GM18519 (cell line): Measurements from ENCODE around the gene MMRN2.
"Not testable (repeated sequence)": the region's sequence is repeated elsewhere in the genome, so short reads cannot be mapped to it uniquely, and the experiment has no call there.

ENCODE experiments used
- ATAC-seq: cut with Tn5 transposase; IDR thresholded peaks from one replicate; pipeline ENCODE4 v1.9.1; 2021; ENCODE audit warnings: mild to moderate bottlenecking, moderate library complexity; ENCODE audit not compliant: unreplicated experiment, low FRiP score

Gene MMRN2

DNA sequence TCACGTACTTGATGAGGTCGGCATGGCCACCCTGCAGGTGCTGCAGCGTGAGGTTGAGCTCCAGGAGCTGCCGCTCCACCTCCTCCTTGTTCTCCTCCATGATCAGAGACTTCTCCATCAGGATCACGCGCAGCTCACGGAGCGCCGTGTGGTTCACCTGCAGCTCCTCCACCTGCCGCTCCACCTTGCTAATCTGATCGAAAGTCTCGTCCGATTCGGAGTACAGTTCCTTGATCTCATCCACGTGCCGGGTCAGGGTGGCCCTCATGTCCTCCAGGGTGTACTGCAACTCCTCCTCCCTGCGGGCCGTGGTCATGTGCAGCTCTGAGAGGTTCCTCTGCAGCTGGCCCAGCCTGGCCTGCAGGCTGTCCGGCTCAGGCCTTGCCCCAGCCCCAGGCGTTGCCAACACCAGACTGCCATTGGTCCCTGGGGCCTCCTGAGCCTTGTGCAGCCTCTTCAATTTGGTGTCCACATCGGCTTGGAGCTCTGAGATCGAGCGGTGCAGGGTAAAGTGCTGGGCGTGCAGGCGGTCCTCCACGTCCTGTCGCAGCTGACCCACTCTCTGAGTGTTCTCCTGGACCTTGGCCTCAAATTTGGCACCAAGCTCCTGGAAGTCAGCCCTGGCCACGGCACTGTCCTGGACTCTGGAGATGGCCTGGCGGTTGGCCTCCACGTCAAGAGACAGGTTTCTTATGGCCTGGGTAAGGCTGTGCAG lies 13.9 kb downstream of the MMRN2 start:
- ATAC-seq = no peak

DNA sequence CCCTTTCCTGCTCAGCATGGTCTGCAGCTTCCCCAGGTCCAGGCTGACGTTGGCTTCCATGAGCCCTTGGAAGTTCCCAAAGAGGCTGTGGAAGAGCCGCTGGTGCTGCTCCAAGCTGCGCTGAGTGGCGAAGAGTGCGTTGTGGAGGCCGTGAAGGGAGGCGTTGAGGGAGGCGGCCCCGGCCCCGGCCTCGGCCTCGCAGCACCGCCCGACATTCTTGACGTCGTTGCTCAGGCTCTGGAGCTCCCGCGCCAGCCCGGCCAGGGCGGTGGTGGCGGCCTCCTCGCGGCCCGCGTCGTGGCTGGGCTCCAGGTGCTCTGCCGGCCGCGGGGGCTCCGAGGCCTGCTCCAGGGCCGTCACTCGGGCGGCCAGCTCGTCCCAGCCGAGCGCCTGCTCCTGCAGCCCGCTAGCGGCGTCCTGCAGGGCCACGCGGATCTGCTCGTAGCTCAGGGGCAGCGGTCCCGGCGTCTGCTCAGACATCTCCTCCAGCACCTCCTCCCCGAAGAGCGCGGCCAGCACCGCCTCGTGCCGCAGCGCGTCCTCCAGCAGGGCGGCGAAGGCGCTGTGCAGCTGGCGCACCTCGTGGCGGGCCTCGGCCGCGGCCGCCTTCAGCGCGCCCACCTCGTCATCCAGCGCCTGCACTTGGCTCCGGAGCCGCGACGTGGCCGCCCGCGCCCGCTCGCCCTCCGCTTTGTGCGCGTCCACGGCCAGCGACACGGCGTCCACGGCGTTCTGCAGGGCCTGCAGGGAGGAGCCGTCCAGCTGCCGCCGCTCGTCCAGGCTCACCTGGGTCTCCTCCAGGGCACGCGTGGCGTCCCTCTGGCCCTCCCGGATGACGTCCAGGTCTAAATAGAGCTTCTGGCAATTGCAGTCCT lies 14.7 kb downstream of the MMRN2 start:
- no peak for ATAC-seq

DNA sequence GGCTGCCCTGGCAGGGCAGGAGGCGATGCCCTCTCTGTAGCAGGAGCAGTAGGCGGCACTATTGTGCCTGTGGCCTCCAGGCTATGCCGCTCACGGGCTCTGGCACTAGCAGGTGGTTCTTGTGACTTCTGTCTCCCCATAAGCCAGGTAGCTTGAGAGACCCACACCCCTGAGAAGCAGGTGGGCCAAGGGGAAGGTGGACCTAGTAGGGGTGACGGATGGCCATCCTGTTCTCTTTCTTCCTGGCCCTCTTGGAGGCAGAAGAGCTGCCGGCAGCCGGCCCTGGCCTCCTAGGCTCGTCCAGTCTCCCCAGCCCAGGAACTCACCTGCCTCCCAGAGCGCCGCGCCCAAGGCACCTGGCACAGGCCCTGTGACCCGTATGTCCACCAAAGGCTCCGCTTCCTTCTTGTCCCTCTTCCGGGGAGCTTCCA lies 15.4 kb downstream of the MMRN2 start:
- no peak for ATAC-seq

DNA sequence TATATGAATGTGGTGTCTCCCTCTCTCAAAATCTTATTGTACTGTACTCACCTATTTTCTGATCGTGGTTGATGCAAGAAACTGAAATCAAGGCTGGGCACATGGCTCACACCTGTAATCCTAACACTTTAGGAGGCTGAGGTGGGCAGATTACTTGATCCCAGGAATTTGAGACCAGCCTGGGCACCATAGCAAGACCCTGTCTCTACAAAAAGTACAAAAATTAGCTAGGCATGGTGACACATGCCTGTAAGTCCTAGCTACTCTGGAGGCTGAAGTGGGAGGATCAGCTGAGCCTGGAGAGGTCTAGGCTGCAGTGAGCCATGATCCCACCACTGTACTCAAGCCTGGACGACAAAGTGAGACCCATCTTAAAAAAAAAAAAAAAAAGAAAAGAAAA lies 16.0 kb downstream of the MMRN2 start:
- ATAC-seq = no peak

DNA sequence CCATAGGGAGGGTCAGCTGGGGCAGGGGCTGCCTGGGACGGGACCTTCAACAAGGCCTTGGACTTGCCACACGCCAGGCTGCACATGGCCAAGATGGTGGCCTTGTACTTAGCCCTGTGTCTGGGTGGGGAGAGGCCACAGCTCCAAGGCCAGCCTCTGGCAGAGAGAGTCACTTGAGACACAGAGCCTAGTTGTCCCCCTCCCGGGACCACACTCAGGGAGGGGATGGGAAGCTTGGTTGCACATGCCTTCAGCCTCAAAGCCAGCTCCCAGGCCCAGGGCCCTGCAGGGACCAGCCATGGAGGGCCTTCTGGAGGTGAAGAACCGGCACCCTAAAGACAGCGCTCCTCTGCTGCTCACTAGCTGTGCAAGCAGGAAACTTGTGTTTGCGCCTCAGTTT lies 16.7 kb downstream of the MMRN2 start:
- ATAC-seq = no peak

DNA sequence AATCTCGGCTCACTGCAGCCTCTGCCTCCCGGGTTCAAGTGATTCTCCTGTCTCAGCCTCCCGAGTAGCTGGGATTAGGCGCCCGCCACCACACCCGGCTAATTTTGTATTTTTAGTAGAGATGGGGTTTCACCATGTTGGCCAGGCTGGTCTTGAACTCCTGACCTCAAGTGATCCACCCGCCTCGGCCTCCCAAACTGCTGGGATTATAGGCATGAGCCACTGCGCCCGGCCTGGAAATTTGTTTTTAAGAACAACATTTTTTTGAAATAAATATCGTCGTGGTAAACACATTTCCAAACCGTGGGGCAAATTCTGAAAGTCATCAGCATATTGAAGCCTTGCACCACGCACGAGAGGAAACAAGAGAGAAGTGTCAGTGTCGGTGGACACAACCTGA lies 17.3 kb downstream of the MMRN2 start:
- not testable (repeated sequence) for ATAC-seq

DNA sequence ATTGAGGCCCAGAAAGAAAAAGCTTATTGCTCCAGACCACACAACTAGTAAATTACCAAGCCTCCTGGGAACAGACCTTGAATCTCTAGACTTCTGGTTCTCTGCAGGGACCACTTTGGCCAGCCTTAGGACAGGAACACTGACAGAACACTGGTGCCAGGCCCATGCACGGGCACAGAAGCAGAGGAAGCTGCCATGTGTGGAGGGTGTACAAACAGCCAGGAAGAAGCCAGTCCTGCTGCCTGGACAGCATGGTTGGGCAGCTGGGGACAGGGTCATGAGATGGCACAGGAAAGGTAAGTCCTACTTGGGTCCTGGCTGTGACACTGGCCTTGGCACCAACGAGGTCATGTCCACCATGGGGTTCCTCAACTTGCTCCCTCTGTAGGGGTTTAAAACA lies 19.2 kb downstream of the MMRN2 start:
- no peak for ATAC-seq

DNA sequence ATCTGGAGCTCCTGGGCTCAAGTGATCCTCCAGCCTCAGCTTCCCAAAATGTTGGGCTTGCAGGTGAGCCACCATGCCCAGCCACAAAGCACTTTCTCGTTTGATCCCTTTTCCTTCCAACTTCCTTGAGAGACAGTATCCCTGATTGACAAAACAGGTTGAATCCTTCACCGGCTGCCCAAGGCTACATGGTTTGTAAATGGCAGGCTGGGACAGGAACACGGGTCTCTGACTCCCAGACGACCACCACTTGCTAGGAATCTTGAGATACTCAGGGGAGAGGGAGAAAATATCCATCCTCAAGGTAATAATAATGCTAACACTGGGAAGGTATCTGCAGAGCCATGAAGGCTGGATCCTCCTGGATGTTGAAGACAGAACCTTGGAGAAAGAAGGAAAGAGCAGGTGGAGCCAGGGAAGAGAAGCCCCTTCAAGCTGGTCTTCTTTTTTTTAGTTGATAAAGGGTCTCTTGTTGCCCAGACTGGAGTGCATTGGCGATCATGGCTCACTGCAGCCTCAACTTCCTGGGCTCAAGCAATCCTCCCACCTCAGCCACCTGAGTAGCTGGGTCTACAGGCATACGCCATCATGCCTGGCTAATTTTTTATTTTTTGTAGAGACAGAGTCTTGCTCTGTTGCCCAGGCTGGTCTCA lies 19.8 kb downstream of the MMRN2 start:
- ATAC-seq = no peak

DNA sequence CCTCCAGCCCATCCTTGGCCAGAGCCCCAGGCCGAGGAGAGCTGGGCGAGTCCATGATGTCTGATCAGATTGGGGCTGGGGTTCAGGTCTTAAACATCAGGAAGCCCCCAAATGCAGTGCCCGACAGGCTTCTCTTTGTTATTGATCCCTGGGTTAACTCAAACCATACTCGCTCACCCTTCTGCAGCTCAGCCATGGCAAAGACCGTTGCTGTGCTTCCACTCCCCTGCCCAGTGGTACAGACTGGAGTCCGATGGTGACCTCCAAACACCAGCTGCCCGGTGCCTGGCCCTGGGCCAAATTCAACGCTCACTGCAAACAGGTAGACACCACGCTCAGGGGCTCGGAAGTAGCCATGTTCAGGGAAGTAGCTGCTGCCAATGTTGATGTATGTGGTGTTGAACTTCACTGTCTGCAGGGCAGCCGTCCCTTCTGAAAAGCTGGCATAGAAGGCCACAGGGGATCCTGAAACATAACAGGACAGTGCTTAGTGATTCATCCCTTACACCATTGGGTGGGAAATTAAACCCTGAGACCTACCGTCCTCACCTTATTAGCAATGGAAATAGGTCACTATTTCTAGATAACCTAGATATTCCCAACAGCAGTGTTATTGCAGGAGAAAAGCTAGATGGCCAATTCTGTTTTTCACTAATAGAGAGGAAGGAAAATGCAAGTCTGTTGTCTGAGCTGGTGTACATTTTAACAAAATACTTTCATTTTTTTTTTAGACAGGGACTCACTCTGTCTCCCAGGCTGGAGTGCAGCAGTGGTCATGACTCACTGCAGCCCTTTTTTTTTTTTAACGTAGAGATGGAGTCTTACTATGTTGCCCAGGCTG lies 20.5 kb downstream of the MMRN2 start:
- ATAC-seq = no peak

DNA sequence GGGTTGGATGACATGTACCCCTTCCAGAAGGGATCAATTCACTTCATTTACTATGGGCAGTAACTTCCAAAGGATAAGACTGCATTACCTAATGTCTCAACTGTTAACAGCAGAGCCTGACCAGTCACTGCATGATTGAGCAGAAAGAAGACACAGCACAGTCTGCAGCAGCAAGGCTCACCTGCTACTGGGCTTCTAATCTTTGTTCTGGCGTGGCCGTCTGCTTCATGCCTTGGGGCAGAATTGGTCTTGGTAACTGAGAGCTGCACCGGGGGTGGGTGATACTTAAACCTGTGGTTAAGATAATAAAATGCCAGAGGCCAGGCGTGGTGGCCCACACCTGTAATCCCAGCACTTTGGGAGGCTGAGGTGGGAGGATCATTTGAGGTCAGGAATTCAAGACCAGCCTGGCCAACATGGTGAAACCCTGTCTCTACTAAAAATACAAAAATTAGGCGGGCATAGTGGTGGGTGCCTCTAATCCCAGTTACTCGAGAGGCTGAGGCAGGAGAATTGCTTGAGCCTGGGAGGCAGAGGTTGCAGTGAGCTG lies 23.2 kb downstream of the MMRN2 start:
- ATAC-seq = not testable (repeated sequence)

DNA sequence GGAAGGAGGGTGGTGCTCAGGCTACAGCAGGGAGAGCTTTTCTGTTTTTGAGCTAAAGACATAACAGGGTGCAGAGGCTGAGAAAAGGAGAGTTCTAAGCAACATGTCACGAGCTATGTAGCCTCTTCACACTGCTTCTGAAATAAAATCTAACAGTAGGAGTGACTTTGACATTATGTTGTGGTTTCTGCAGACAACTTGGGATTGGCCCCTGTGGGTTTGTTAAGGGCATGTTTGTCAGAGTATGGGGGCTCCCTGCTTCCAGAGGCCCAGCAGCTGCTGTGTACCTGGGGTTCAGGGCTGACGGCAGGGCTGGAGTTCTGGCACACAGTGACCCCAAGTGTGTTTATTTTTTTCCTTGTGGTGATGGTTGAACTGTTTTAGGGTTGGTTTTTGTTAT lies 24.7 kb downstream of the MMRN2 start:
- ATAC-seq = no peak

DNA sequence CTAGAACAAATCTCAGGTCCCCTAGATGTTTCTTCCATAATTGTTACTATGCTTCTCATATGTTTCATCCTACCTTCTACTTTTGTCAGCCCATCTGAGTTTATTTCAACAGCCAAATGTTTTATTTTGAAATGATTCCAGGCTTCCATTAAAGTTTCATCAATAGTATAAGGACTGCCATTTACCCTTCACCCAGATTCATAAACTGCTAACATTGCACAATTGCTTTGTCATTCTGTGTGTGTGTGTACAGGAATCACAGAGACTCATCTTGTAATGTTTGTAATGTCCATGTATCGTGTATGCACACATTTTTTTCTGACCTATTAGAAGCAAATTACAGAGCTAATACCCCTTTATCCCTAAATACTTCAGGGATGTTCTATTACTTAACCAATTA lies 25.5 kb downstream of the MMRN2 start:
- no peak for ATAC-seq

DNA sequence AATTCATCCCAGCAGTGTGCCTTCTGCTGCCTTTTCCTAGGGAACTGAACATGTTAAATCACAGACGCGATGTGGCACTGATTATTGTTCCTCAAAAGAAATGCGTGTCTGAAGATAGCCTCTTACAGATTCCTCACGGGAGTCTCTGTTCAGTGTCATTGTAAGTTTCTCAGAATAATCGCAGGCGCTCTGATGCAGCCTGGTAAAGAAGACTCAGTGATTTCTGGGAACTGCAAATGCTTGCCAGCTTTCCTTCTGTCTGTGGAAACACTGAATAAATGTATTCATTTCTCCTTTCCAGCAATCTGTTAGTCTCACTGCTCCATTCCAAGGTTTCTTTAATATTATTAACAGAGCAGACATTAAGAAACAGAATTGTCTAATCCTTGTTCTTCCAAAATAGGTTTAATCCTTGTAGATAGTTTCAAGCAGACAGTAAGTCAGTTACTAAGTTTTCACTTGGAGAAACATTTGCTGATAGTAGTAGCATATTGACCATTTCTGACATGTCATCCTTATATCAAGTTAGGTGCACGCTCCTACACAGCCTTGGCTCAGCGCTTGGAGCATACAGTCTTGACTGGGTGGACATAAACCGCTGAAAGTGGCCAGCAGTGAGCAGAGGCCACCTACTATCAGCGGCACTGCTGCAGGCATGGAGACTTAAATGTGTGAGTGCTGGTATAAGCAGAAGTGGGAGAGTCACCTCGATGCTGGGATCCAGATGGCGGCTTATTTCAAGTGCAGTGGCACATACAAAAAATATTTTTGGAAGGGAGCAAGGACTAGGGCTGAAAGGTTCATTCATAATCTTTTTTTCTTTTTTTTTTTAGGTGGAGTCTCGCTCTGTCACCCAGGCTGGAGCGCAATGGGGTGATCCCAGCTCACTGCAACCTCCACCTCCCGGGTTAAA lies 27.7 kb downstream of the MMRN2 start:
- no peak for ATAC-seq

DNA sequence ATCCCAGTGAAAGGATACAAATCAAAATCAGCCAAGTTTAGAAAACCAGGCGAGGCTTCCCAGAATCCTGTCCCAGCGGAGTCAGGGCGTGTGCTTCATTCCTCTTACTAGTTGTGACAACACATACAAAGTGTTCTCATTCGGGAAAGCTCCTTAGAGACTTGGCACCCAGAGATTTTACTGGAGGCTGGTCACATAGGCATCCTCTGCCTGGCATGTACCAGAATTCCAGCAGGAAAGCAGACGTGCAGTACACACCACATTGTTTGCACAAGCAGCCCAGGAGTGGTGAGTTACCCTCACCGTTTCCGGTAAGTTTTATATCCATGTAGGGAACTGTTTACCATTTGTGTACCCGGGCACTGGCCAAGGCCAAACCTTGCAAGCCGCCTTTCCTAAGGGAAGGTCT lies 34.9 kb downstream of the MMRN2 start:
- no peak for ATAC-seq

DNA sequence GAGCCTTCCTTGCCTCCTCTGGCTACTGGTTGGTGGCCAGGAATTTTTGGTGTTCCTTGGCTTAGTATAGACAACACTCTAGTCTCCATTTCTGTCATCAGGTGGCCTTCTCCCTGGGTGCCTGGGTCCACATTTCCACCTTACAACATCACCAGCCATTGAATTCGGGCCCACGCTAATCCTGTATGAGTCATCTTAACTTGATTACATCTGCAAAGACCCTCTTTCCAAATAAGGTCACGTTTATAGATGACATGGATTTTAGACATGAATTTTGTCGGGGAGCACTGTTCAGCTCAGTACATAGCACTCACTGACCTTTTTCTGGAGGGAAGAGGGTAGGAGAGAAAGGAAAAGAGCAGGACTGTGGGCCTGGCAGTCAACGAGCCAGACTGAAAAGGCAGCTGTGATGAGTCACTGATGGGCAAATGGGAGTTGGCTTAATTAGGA lies 39.4 kb downstream of the MMRN2 start:
- ATAC-seq = no peak

DNA sequence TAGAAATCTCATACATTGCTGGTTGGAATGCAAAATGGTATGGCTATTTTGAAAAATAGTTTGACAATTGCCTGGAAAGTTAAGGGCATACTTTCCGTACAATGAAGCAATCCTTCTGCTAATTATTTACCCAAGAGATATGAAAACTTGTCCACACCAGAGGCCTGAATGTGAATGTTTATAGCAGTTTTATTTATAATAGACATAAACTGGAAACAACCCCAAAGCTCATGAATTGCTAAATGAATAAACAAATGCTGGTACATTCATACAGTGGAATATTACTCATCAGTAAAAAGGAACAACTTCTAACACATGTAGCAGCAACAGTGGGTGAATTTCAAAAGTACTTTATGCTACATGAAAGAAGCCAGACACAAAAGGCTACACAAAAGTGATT lies 42.7 kb downstream of the MMRN2 start:
- no peak for ATAC-seq

DNA sequence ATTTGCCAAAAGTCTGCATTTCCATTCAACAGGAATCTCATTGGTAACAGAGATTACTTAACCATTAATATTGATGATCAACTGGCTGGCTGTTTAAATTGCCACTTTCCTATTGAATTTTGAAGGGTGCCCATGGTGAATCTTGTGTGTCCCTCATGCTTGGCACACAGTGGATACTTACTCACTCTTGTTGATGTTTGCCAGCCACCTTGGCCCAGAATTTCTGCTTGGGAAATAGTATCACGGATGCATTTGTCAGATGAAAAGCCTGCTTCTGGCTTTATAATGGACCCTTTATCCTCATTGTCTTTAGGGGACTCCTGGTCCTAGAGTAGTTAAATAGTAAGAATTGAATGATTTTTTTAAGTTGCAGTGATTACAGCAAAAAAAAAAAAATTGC lies 52.0 kb downstream of the MMRN2 start:
- no peak for ATAC-seq

DNA sequence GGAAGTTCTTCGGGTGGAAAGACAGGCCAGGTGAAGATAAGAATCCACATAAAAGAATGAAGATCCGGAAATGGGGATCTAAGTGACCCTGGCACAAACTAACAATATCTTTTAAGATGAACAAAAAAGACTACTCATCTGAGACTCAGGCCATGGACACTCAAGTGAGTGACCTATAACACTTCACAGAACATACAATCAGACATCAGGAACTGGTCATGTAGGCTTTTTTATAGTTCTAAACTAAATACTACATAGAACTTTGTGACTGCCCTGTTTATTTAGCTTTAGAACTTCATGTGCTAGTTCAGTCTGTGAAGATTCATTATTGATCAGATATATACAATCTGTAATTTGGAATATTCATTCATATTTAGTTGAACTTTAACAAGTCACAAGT lies 52.8 kb downstream of the MMRN2 start:
- ATAC-seq = no peak

DNA sequence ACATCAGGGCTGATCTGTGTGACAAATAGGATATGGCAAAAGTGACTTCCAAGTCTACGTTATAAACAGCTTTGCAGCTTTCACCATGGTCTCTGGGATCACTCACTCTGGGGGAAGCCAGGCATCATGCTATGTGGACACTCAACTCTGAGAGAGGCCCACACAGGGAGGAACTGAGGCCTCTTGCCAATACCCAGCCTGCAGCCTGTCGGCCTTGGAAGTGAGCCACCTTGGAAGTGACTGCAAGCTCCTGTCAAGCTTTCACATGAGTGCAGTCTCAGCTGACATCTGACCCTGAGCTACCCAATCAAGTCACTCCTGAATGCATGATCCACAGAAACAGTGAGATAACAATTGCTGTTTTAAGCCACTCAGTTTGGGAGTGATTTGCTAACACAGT lies 56.5 kb downstream of the MMRN2 start:
- ATAC-seq = no peak
